Activated CD4-positive, alpha-beta T cell treated with anti-CD3 and anti-CD28 coated beads for 24 hours (primary cell): ENCODE data around the gene DACH1.

Experiments used
- DNase-seq, 2 donors: peaks; one replicate each; pipeline ENCODE4 v3.0.0-alpha.2; 2020; ENCODE audit warnings: low read depth in 2 of 2

The DACH1 gene

DNA sequence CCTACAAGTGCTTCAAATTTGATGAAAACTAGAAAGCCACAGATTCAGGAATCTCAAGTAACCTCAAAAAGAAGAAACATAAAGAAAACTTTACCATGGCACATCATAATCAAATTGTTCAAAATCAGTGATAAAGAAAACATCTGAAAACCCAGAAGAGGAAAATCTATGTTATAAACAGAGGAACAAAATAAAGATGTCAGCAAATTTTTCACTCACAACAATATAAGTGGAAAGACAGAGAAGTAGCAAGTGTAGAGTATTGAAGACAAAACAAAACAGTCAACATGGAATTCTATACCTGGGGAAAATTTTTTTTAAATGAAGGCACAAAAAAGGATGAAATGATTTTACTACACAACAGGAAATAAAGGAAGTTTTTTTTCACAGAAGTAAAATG is 470.9 kb downstream of the DACH1 start:
- no peak for DNase-seq

DNA sequence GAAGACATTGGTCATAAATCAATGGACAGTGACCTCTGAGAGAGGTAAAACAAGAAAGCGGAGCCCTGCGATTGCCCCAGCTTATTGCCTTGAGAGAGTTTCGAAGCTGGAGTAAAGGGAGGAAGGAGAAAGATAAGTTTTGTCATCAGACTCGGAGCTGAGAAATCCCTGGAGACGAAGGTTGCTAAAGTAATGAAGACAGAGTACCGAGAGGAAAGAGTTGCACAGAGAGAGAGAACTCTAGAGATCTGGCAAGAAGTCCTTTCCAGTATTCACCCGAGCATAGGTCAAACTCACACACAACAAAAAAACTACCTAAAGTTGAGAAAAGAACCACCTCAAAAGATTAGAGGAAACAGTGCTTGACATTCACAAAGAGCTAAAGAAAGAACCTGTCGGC is 472.0 kb downstream of the DACH1 start:
- DNase-seq = no peak

DNA sequence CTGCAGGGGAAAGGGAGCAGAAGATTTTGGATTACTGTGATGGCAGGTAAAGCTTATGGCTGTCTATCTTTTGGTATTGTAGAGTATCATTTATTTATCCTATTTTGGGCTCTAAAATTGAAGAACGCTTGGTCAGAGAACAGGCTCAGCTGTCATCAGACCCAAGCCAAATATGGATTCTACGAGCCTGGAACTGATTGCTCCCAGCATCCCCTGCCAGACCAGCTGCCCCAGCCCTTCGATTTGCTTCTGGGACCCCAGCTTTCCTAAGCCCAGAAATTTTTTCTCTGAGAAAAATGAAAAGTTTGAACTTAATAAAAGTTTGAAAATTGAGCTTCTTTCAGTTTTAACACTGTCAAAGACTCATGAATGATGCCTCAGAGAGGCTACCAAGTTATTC is 472.8 kb downstream of the DACH1 start:
- no peak for DNase-seq
